Naive thymus-derived CD4-positive, alpha-beta T cell (primary cell): ENCODE measurements around the gene SCAPER. TPM values are rescaled to one million over a fixed set of nuclear protein-coding genes. Genes with fewer than 3 reads are reported as not detected.

Source experiments
- ATAC-seq: fragments of 150-1000 bp; cut with Tn5 transposase; 2 replicates; pipeline ENCODE4 v1.10.0; 2021; ENCODE audit warnings: mild to moderate bottlenecking, moderate library complexity
- CTCF ChIA-PET: fragments of 350-600 bp; sonication (Branson Sonifier 250); formaldehyde crosslinking; loops from one replicate; lab custom pipeline; 2021; ENCODE audit warnings: antibody characterized with exemption; lab: Charles Lee
- POLR2A ChIA-PET: fragments of 350-600 bp; sonication (Branson Sonifier 250); formaldehyde crosslinking; loops from one replicate; lab custom pipeline; 2021; ENCODE audit warnings: antibody characterized with exemption, inconsistent platforms; lab: Charles Lee
- DNase-seq, 9 donors: peaks; one replicate each; pipeline versions ENCODE4 v3.0.0 to v3.0.0-alpha.2; 2020 to 2022; ENCODE audit warnings: mixed read lengths in 1 of 9
- H3K27ac ChIP-seq: one replicate; pipeline ENCODE4 v1.7.0; 2013; ENCODE audit warnings: mild to moderate bottlenecking, low read depth, low read length, moderate library complexity
- H3K27me3 ChIP-seq, 2 donors: one replicate each; pipeline ENCODE4 v1.7.0; 2013; ENCODE audit warnings: low read length in 2 of 2, mild to moderate bottlenecking in 2 of 2, moderate library complexity in 2 of 2; ENCODE audit not compliant: control insufficient read depth in 2 of 2, insufficient read depth in 2 of 2
- H3K36me3 ChIP-seq, 3 experiments: 1 replicate in 2 of 3; 2 replicates in 1 of 3; pipeline ENCODE4 v1.7.0; 2013; ENCODE audit warnings: low read length in 3 of 3, mild to moderate bottlenecking in 3 of 3, moderate library complexity in 1 of 3; ENCODE audit not compliant: insufficient read depth in 3 of 3, control insufficient read depth in 2 of 3
- H3K4me1 ChIP-seq, 2 donors: one replicate each; pipeline ENCODE4 v1.7.0; 2013; ENCODE audit warnings: low read length in 2 of 2, mild to moderate bottlenecking in 2 of 2, moderate library complexity in 1 of 2; ENCODE audit not compliant: control insufficient read depth in 2 of 2, insufficient read depth in 2 of 2
- H3K4me3 ChIP-seq: 2 replicates; pipeline ENCODE4 v1.7.0; 2013; ENCODE audit warnings: mild to moderate bottlenecking, low read length
- H3K9me3 ChIP-seq, 3 experiments: 1 replicate in 2 of 3; 2 replicates in 1 of 3; pipeline ENCODE4 v1.7.0; 2013; ENCODE audit warnings: low read length in 3 of 3; ENCODE audit not compliant: control insufficient read depth in 2 of 3
- H3K27ac Mint-ChIP-seq, 9 donors: one replicate each; pipeline ENCODE4 v1.8.0; 2020 to 2022; ENCODE audit warnings: mixed read lengths in 9 of 9, mild to moderate bottlenecking in 8 of 9, moderate library complexity in 5 of 9, inconsistent platforms in 2 of 9
- H3K27me3 Mint-ChIP-seq, 5 donors: one replicate each; pipeline ENCODE4 v1.8.0; 2021 to 2022; ENCODE audit warnings: mixed read lengths in 5 of 5, mild to moderate bottlenecking in 1 of 5
- H3K36me3 Mint-ChIP-seq, 5 donors: one replicate each; pipeline ENCODE4 v1.8.0; 2020 to 2022; ENCODE audit warnings: mixed read lengths in 5 of 5, mild to moderate bottlenecking in 3 of 5, inconsistent platforms in 1 of 5
- H3K4me1 Mint-ChIP-seq, 7 donors: one replicate each; pipeline ENCODE4 v1.8.0; 2020 to 2022; ENCODE audit warnings: mixed read lengths in 7 of 7, mild to moderate bottlenecking in 3 of 7, inconsistent platforms in 1 of 7
- H3K4me3 Mint-ChIP-seq, 10 donors: one replicate each; pipeline ENCODE4 v1.8.0; 2020 to 2022; ENCODE audit warnings: mild to moderate bottlenecking in 10 of 10, mixed read lengths in 10 of 10, moderate library complexity in 6 of 10, inconsistent platforms in 2 of 10
- H3K9me3 Mint-ChIP-seq, 11 donors: one replicate each; pipeline ENCODE4 v1.8.0; 2020 to 2022; ENCODE audit warnings: mixed read lengths in 11 of 11, mild to moderate bottlenecking in 4 of 11, inconsistent platforms in 1 of 11, moderate library complexity in 1 of 11
- intact Hi-C, 2 donors: fragments of 100-400 bp; cut with micrococcal nuclease; formaldehyde crosslinking; loops; one replicate each; pipeline ENCODE4 v1.15.1; 2023
- polyA plus RNA-seq, 2 donors: library from polyadenylated mRNA; unstranded; fragments of 300-500 nt; fragmentation: Illumina TruSeq; gene quantifications; one replicate each; pipeline ENCODE4 v1.2.3, GENCODE V29; 2021
- total RNA-seq, 6 experiments: library from RNA in 5 of 6; stranded (reverse) in 5 of 6; gene quantifications; 1 replicate in 5 of 6; 2 replicates in 1 of 6; pipeline ENCODE4 v1.2.3 and lab custom pipeline; 2021 to 2026

Gene SCAPER
- total and polyA plus RNA-seq, 7 experiments from 2014 or later = 22.6 to 56.9 (median 48.8) TPM

- intact Hi-C loops = no loop called here
- CTCF ChIA-PET = interaction anchor here (0.6 kb wide), 1 partner anchor 633 kb away, joined by 3 read pairs; no protein-coding TSS in a partner anchor
- no peak overlapping the region for H3K4me3 Mint-ChIP-seq
These were observed 514.6 kb downstream of the SCAPER start for GRCh38 chr15:76390571-76390970.

GRCh38 chr15:76386926-76387325 is 518.2 kb downstream of the SCAPER start:
- Histone ChIP-seq H3K9me3 (no peaks in the 10 kb centered on the region), H3K27me3 (no peaks in the 10 kb centered on the region), H3K4me3 (no peak overlapping the region), H3K36me3 (peaks cover 0 to 3% (median 0%) of the 10 kb centered on the region in 3 experiments), H3K27ac (no peak overlapping the region), H3K4me1 (no peaks in the 10 kb centered on the region)
- no peaks in the 10 kb centered on the region for H3K27me3 Mint-ChIP-seq
- peaks cover 0 to 65% (median 44%) of the 10 kb centered on the region in 5 donors for H3K36me3 Mint-ChIP-seq
- DNase-seq (no peak), ATAC-seq (no peak)
- intact Hi-C loops = no loop called here
- no peak overlapping the region for H3K27ac Mint-ChIP-seq
- H3K4me1 Mint-ChIP-seq = peaks cover 0 to 2% (median 0%) of the 10 kb centered on the region in 7 donors
- CTCF ChIA-PET = no interaction called here
- peaks cover 0 to 3% (median 0%) of the 10 kb centered on the region in 11 donors for H3K9me3 Mint-ChIP-seq
- POLR2A ChIA-PET = no interaction called here
- no peak overlapping the region for H3K4me3 Mint-ChIP-seq

More at GRCh38 chr15:76390571-76390970, 514.6 kb downstream of the SCAPER start:
- H3K27me3 ChIP-seq = no peaks in the 10 kb centered on the region
- H3K27ac ChIP-seq = no peak overlapping the region
- no peaks in the 10 kb centered on the region for H3K4me1 ChIP-seq
- Mint-ChIP-seq H3K27ac (no peak overlapping the region), H3K4me1 (peaks cover 0 to 2% (median 0%) of the 10 kb centered on the region in 7 donors), H3K9me3 (peaks cover 0 to 6% (median 0%) of the 10 kb centered on the region in 11 donors), H3K27me3 (no peaks in the 10 kb centered on the region), H3K36me3 (peaks cover 0 to 72% (median 43%) of the 10 kb centered on the region in 5 donors)
- H3K4me3 ChIP-seq = no peak overlapping the region
- H3K9me3 ChIP-seq = no peaks in the 10 kb centered on the region
- no peaks in the 10 kb centered on the region for H3K36me3 ChIP-seq
- no peak for DNase-seq
- POLR2A ChIA-PET = no interaction called here
- no peak for ATAC-seq

- H3K9me3 Mint-ChIP-seq = peaks cover 0 to 3% (median 0%) of the 10 kb centered on the region in 11 donors
- intact Hi-C loops = no loop called here
- ATAC-seq = no peak
- H3K4me3 Mint-ChIP-seq = no peak overlapping the region
- H3K36me3 ChIP-seq = peaks cover 0 to 7% (median 0%) of the 10 kb centered on the region in 3 experiments
- peaks cover 0 to under 1% (median 0%) of the 10 kb centered on the region in 7 donors for H3K4me1 Mint-ChIP-seq
- no peaks in the 10 kb centered on the region for H3K27me3 ChIP-seq
- peaks cover 0 to 70% (median 47%) of the 10 kb centered on the region in 5 donors for H3K36me3 Mint-ChIP-seq
- POLR2A ChIA-PET = no interaction called here
- H3K4me1 ChIP-seq = no peaks in the 10 kb centered on the region
- CTCF ChIA-PET = no interaction called here
- H3K27ac ChIP-seq = no peak overlapping the region
- DNase-seq = no peak
- H3K27me3 Mint-ChIP-seq = no peaks in the 10 kb centered on the region
- no peaks in the 10 kb centered on the region for H3K9me3 ChIP-seq
- no peak overlapping the region for H3K27ac Mint-ChIP-seq
- H3K4me3 ChIP-seq = no peak overlapping the region
These were observed 519.0 kb downstream of the SCAPER start for GRCh38 chr15:76386178-76386577.

- H3K9me3 ChIP-seq = no peaks in the 10 kb centered on the region
- no peaks in the 10 kb centered on the region for H3K27me3 ChIP-seq
- Mint-ChIP-seq H3K4me3 (no peak overlapping the region), H3K4me1 (no peaks in the 10 kb centered on the region), H3K36me3 (peaks cover 0 to 73% (median 58%) of the 10 kb centered on the region in 5 donors), H3K9me3 (peaks cover 0 to 3% (median 0%) of the 10 kb centered on the region in 11 donors), H3K27me3 (no peaks in the 10 kb centered on the region), H3K27ac (no peak overlapping the region)
- ATAC-seq (no peak), DNase-seq (no peak)
- ChIA-PET CTCF (no interaction called here), POLR2A (no interaction called here)
- intact Hi-C loops = no loop called here
- no peak overlapping the region for H3K27ac ChIP-seq
- no peaks in the 10 kb centered on the region for H3K4me1 ChIP-seq
- H3K4me3 ChIP-seq = no peak overlapping the region
- peaks cover 0 to 7% (median 0%) of the 10 kb centered on the region in 3 experiments for H3K36me3 ChIP-seq
These were observed 520.7 kb downstream of the SCAPER start for GRCh38 chr15:76384409-76384808.

GRCh38 chr15:76382987-76383728 is 522.0 kb downstream of the SCAPER start:
- Mint-ChIP-seq H3K27ac (no peak overlapping the region), H3K4me3 (no peak overlapping the region), H3K4me1 (no peaks in the 10 kb centered on the region), H3K27me3 (no peaks in the 10 kb centered on the region), H3K9me3 (peaks cover 0 to 3% (median 0%) of the 10 kb centered on the region in 11 donors), H3K36me3 (peaks cover 2 to 72% (median 62%) of the 10 kb centered on the region in 5 donors)
- ATAC-seq (no peak), DNase-seq (no peak)
- ChIA-PET POLR2A (interaction anchor here (0.5 kb wide), 1 partner anchor 9 kb away, joined by 3 read pairs; no protein-coding TSS in a partner anchor), CTCF (no interaction called here)
- no peak overlapping the region for H3K4me3 ChIP-seq
- H3K27ac ChIP-seq = no peak overlapping the region
- intact Hi-C loops = no loop called here
- H3K4me1 ChIP-seq = no peaks in the 10 kb centered on the region
- peaks cover 0 to 10% (median 0%) of the 10 kb centered on the region in 3 experiments for H3K36me3 ChIP-seq
- no peaks in the 10 kb centered on the region for H3K27me3 ChIP-seq
- H3K9me3 ChIP-seq = no peaks in the 10 kb centered on the region

GRCh38 chr15:76381366-76381765 is 523.8 kb downstream of the SCAPER start:
- ChIA-PET POLR2A (no interaction called here), CTCF (no interaction called here)
- no peaks in the 10 kb centered on the region for H3K4me1 ChIP-seq
- H3K4me3 Mint-ChIP-seq = no peak overlapping the region
- H3K4me3 ChIP-seq = no peak overlapping the region
- ATAC-seq = no peak
- no peak overlapping the region for H3K27ac Mint-ChIP-seq
- H3K27me3 ChIP-seq = no peaks in the 10 kb centered on the region
- H3K9me3 Mint-ChIP-seq = no peaks in the 10 kb centered on the region
- no peak for DNase-seq
- no peaks in the 10 kb centered on the region for H3K9me3 ChIP-seq
- H3K36me3 ChIP-seq = peaks cover 0 to 11% (median 0%) of the 10 kb centered on the region in 3 experiments
- no peak overlapping the region for H3K27ac ChIP-seq
- no peaks in the 10 kb centered on the region for H3K27me3 Mint-ChIP-seq
- no peaks in the 10 kb centered on the region for H3K4me1 Mint-ChIP-seq
- H3K36me3 Mint-ChIP-seq = peaks cover 0 to 67% (median 48%) of the 10 kb centered on the region in 5 donors
- intact Hi-C loops = no loop called here
